HepG2 (cell line): ENCODE results near the gene FUT3. TPM values are rescaled to one million over a fixed set of nuclear protein-coding genes. Genes with fewer than 3 reads are reported as not detected.
A peak's percentile ranks its signal among the peaks of the same experiment; 100 is the strongest.

Source experiments
- ATAC-seq: fragments of 200-7000 bp; cut with Tn5 transposase; 3 replicates; pipeline ENCODE4 v1.9.1; 2020; ENCODE audit warnings: mild to moderate bottlenecking, moderate library complexity
- BruUV-seq: library from RNA; stranded (reverse); fragments of 400-500 nt; replicated peaks from 2 replicates; lab custom pipeline; 2021; lab: Mats Ljungman, UMichigan
- CTCF ChIA-PET: fragments of 300-600 bp; formaldehyde crosslinking; extraction: SDS; loops from one replicate; lab custom pipeline; 2021; ENCODE audit warnings: low total read pairs, inconsistent platforms, low intra/inter-chr PET ratio; lab: Yijun Ruan, JAX
- POLR2A ChIA-PET: fragments of 350-600 bp; sonication (Branson Sonifier 250); formaldehyde crosslinking; loops from one replicate; lab custom pipeline; 2020; ENCODE audit warnings: antibody characterized with exemption, inconsistent platforms; lab: Yijun Ruan, JAX
- DNase-seq: peaks from one replicate; pipeline ENCODE4 v3.0.0-alpha.2; 2015; ENCODE audit warnings: low spot score
- FAIRE-seq: peaks from 3 replicates; lab custom pipeline; 2011; peaks lifted over from hg19 to GRCh38; lab: Jason Lieb, UNC
- H2AFZ ChIP-seq: one replicate; pipeline ENCODE4 v1.6.1; 2011; ENCODE audit warnings: low read length, inconsistent platforms
- H3K27ac ChIP-seq: fragments of 300-600 bp; 3 replicates; pipeline ENCODE4 v1.8.0; 2011; ENCODE audit warnings: mixed run types, mild to moderate bottlenecking, mixed read lengths, low read length, inconsistent platforms; ENCODE audit not compliant: insufficient read depth; ENCODE audit errors: extremely low read length
- H3K27me3 ChIP-seq, 2 experiments: fragments of 200-600 bp in 1 of 2; 2 replicates in 1 of 2; 3 replicates in 1 of 2; pipeline versions ENCODE4 v1.6.0 to v1.8.0; 2011; ENCODE audit warnings: low read length in 2 of 2, mild to moderate bottlenecking in 2 of 2, moderate library complexity in 2 of 2, inconsistent platforms in 1 of 2; ENCODE audit not compliant: insufficient read depth in 2 of 2, control insufficient read depth in 1 of 2
- H3K36me3 ChIP-seq, 2 experiments: fragments of 200-600 bp in 1 of 2; replicated peaks in 1 of 2; 2 replicates in 1 of 2; 3 replicates in 1 of 2; pipeline versions ENCODE4 v1.5.1 to v1.8.0; 2011; ENCODE audit warnings: low read length in 2 of 2, inconsistent platforms in 1 of 2; ENCODE audit not compliant: insufficient read depth in 2 of 2, control insufficient read depth in 1 of 2
- H3K4me1 ChIP-seq: 2 replicates; pipeline ENCODE4 v1.5.1; 2012; ENCODE audit warnings: low read length, inconsistent platforms; ENCODE audit not compliant: insufficient read depth
- H3K4me2 ChIP-seq: 2 replicates; pipeline ENCODE4 v1.6.0; 2011; ENCODE audit warnings: low read depth, low read length, inconsistent platforms
- H3K4me3 ChIP-seq, 3 experiments: fragments of 200-600 bp in 1 of 3; sonication (generic), shearing (Covaris generic) in 1 of 3; replicated peaks in 1 of 3; 2 replicates each; pipeline ENCODE4 v1.5.1; 2011 to 2016; ENCODE audit warnings: low read length in 3 of 3, inconsistent platforms in 2 of 3, low read depth in 2 of 3, mild to moderate bottlenecking in 2 of 3, control low read depth in 1 of 3, mixed read lengths in 1 of 3; ENCODE audit not compliant: insufficient read depth in 1 of 3
- H3K79me2 ChIP-seq: one replicate; pipeline ENCODE4 v1.6.1; 2011; ENCODE audit warnings: low read length, inconsistent platforms; ENCODE audit not compliant: insufficient read depth
- H3K9ac ChIP-seq: 2 replicates; pipeline ENCODE4 v1.6.0; 2011; ENCODE audit warnings: mild to moderate bottlenecking, low read depth, low read length, inconsistent platforms; ENCODE audit not compliant: insufficient read depth
- H3K9me3 ChIP-seq: 2 replicates; pipeline ENCODE4 v1.5.1; 2012; ENCODE audit warnings: mild to moderate bottlenecking, low read length
- H4K20me1 ChIP-seq: 2 replicates; pipeline ENCODE4 v1.6.0; 2011; ENCODE audit warnings: inconsistent platforms, mild to moderate bottlenecking, low read length, moderate library complexity; ENCODE audit not compliant: insufficient read depth
- CBX1 ChIP-seq: IDR thresholded peaks from one replicate; pipeline ENCODE4 v1.6.1; 2016; ENCODE audit warnings: antibody characterized with exemption, low read depth
- FOXC1 ChIP-seq: sonication (generic); formaldehyde crosslinking; IDR thresholded peaks from 2 replicates; pipeline ENCODE4 v1.8.0; 2022; ENCODE audit warnings: mild to moderate bottlenecking, missing genetic modification reagents, borderline replicate concordance
- NR2F6 ChIP-seq, 2 experiments: IDR thresholded peaks; 2 replicates each; pipeline ENCODE4 v1.6.1; 2016; ENCODE audit warnings: antibody characterized with exemption in 1 of 2, mild to moderate bottlenecking in 1 of 2
- RNF2 ChIP-seq: fragments of 450-650 bp; conservative IDR thresholded peaks from 2 replicates; pipeline ENCODE4 v1.6.1; 2016; ENCODE audit warnings: low read depth
- SRSF9 ChIP-seq: fragments of 200-400 bp; formaldehyde crosslinking; IDR thresholded peaks from 2 replicates; pipeline ENCODE4 v1.6.1; 2018; ENCODE audit warnings: borderline replicate concordance, mild to moderate bottlenecking, low read depth, low read length; ENCODE audit not compliant: insufficient read depth, poor library complexity, severe bottlenecking
- TCF7L2 ChIP-seq: IDR thresholded peaks from 2 replicates; pipeline ENCODE4 v1.6.1; 2011; ENCODE audit warnings: mild to moderate bottlenecking, low read depth, low read length, moderate library complexity
- ZMYM3 ChIP-seq: sonication (generic); formaldehyde crosslinking; IDR thresholded peaks from 2 replicates; pipeline ENCODE4 v1.5.1; 2020; ENCODE audit warnings: mild to moderate bottlenecking, missing genetic modification reagents
- ZNF44 ChIP-seq: sonication (generic); formaldehyde crosslinking; IDR thresholded peaks from 2 replicates; pipeline ENCODE4 v1.5.1; 2020; ENCODE audit warnings: mild to moderate bottlenecking, missing genetic modification reagents
- ZNF558 ChIP-seq: sonication (generic); formaldehyde crosslinking; IDR thresholded peaks from 2 replicates; pipeline ENCODE4 v1.9.0; 2022; ENCODE audit warnings: mild to moderate bottlenecking, missing genetic modification reagents, borderline replicate concordance
- WGBS: methylation state at CpG from one replicate; pipeline ENCODE4 v1.1.6; 2017; ENCODE audit warnings: low lambda C conversion rate; 5-methylcytosine and 5-hydroxymethylcytosine counted together
- in situ Hi-C: cut with HindIII; loops from 2 replicates; pipeline ENCODE4 v1.10.0; 2017; ENCODE audit warnings: low pct_unique_long_range_greater_than_20kb; ENCODE audit not compliant: extremely low pct_ligation_motif_present
- intact Hi-C: fragments of 100-400 bp; cut with micrococcal nuclease; formaldehyde crosslinking; loops from one replicate; pipeline ENCODE4 v1.10.0; 2022; ENCODE audit not compliant: unreplicated experiment
- polyA plus RNA-seq, 8 experiments: library from polyadenylated mRNA; depleted of rRNA in 3 of 8; stranded (reverse) in 7 of 8; unstranded in 1 of 8; fragments of >200 nt; fragmentation: Illumina TruSeq in 4 of 8; extraction: Trizol in 4 of 8; gene quantifications; 2 replicates each; pipeline versions ENCODE4 v1.2.1 to v1.2.3, GENCODE V29; 2011 to 2016; ENCODE audit warnings: low read depth in 4 of 8, missing spikeins in 1 of 8, mixed read lengths in 1 of 8; ENCODE audit not compliant: insufficient read depth in 1 of 8
- total RNA-seq, 5 experiments: library from RNA; depleted of rRNA; stranded (reverse); fragments of >200 nt; fragmentation: Illumina TruSeq; extraction: Trizol; gene quantifications; 2 replicates each; pipeline ENCODE4 v1.2.3, GENCODE V29; 2016; ENCODE audit warnings: low read depth in 1 of 5
- TF ChIP-seq, protein P1 (sequence below): sonication (generic); formaldehyde crosslinking; IDR thresholded peaks from 2 replicates; pipeline ENCODE4 v1.4.0; 2020; ENCODE audit warnings: mild to moderate bottlenecking, missing genetic modification reagents
- TF ChIP-seq, protein P2 (sequence below): sonication (generic); formaldehyde crosslinking; IDR thresholded peaks from 2 replicates; pipeline ENCODE4 v1.8.1; 2022; ENCODE audit warnings: mild to moderate bottlenecking, missing genetic modification reagents
- TF ChIP-seq, protein P3 (sequence below): sonication (generic); formaldehyde crosslinking; IDR thresholded peaks from 2 replicates; pipeline ENCODE4 v1.5.0; 2020; ENCODE audit warnings: missing genetic modification reagents
- TF ChIP-seq, protein P4 (sequence below): sonication (generic); formaldehyde crosslinking; IDR thresholded peaks from 2 replicates; pipeline ENCODE4 v1.8.0; 2022; ENCODE audit warnings: mild to moderate bottlenecking, missing genetic modification reagents, moderate library complexity
- TF ChIP-seq, protein P5 (sequence below): sonication (generic); formaldehyde crosslinking; conservative IDR thresholded peaks from 2 replicates; pipeline ENCODE4 v1.8.0; 2022; ENCODE audit warnings: missing genetic modification reagents

The FUT3 gene
- total and polyA plus RNA-seq, 2 of the 13 experiments (the other 11 are each of a cell fraction or from before 2014, with no cell fraction given) = 0.53 to 1.1 TPM

DNA sequence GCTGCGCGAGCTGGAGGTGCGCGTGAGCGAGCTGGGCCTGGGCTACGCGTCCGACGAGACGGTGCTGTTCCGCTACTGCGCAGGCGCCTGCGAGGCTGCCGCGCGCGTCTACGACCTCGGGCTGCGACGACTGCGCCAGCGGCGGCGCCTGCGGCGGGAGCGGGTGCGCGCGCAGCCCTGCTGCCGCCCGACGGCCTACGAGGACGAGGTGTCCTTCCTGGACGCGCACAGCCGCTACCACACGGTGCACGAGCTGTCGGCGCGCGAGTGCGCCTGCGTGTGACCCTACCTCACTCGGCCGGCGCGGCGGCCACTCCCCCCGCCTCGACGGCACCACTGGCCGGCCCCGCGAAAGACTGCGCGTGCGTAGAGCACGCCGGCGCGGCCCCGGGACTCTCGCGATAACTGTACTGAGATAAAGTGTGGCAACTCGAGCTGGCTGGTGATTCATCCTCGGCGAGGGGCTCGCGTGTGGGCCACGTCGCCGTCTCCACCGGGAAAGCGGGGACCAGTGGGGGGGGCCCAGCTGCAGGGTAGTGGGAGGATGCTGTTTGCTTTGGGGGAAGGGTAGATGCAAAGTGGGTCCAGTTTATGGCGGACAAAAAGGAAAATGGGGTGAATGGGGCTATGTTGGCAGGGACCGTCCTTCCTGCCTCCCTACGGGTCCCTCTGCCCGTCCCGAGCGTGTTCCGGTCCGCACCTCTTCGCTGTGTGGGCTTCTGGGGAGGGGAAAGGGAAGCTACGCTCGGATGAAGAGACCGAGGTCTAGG lies 23.2 kb downstream of the FUT3 start (continued):
- TF ChIP-seq CBX1 (peak; percentile 61), ZNF558 (no peak; the same call in 1 of the 2 replicates), ZMYM3 (CRISPR knock-in tag) (peak; percentile 37; the same call in 1 of the 2 replicates), RNF2 (peak; percentile 71)

DNA sequence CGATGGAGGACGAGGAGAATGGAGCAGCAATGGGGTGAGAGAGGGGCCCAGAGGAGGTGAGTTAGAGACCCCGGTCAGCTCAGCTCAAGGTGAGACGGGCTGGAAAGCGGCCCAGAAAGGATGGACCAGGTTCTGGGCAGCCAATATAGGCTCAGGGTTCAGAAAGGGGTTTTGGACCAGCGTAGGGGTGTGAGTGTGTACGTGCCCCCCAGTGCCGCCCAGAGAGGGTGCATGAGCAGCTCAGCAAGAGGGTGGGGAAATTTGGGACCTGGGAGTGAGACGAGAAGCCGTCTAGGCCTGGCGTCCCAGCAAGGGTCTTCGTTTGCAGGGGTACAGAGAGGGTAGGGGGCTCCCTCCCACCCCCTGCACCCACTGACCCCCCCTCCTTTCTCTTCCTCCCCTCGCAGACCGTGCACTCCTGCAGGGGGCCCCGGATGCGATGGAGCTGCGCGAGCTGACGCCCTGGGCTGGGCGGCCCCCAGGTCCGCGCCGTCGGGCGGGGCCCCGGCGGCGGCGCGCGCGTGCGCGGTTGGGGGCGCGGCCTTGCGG lies 23.8 kb downstream of the FUT3 start:
- Histone ChIP-seq H3K27me3 (no peaks in the 10 kb centered on the region; a peak in 1 of 5 replicates), H3K36me3 (peaks cover 0 to 5% of the 10 kb centered on the region in 2 experiments; a peak in 1 of 5 replicates), H3K27ac (peak overlapping the region; percentile 89), H3K4me3 (peak overlapping the region in 2 of 3 experiments; percentile 46 to 90; a peak in 5 of 6 replicates), H2AFZ (no peak overlapping the region), H4K20me1 (no peaks in the 10 kb centered on the region), H3K4me2 (peak overlapping the region; percentile 100), H3K79me2 (peaks cover 12% of the 10 kb centered on the region), H3K9me3 (no peaks in the 10 kb centered on the region), H3K4me1 (peaks cover 56% of the 10 kb centered on the region), H3K9ac (peak overlapping the region; percentile 53)
- ATAC-seq = no peak; the same call in 1 of the 3 replicates
- intact Hi-C loops (loop anchor here (5.0 kb wide), 1 partner anchor 45 kb away; the partner anchor contains the start of gene FUT5), in situ Hi-C loops (no loop called here)
- BruUV-seq = no TSS peak
- DNase-seq = no peak
- WGBS = 45% methylated on average over 8 of the region's 37 CpGs
- FAIRE-seq = no peak
- POLR2A ChIA-PET = interaction anchor here (0.5 to 4.2 kb wide), 34 partner anchors 9 to 205 kb away, joined by 3 to 96 read pairs (median 8); partner anchors contain the start of genes CATSPERD, DUS3L, FUT5 and FUT6
- CTCF ChIA-PET = interaction anchor here (2.5 kb wide), 1 partner anchor 22 kb away, joined by 19 read pairs; the partner anchor contains the start of gene NRTN
- TF ChIP-seq ZNF44 (CRISPR knock-in tag) (no peak), NR2F6 (IDR thresholded peaks at IDR 0.05) (no peak), NR2F6 (CRISPR knock-in tag; IDR thresholded peaks at IDR 0.05) (no peak), FOXC1 (CRISPR knock-in tag) (0 out of 2 replicates have a peak, but pooled peaks have one; percentile 1), TCF7L2 (no peak), SRSF9 (no peak)
- TF ChIP-seq, protein P1, sequence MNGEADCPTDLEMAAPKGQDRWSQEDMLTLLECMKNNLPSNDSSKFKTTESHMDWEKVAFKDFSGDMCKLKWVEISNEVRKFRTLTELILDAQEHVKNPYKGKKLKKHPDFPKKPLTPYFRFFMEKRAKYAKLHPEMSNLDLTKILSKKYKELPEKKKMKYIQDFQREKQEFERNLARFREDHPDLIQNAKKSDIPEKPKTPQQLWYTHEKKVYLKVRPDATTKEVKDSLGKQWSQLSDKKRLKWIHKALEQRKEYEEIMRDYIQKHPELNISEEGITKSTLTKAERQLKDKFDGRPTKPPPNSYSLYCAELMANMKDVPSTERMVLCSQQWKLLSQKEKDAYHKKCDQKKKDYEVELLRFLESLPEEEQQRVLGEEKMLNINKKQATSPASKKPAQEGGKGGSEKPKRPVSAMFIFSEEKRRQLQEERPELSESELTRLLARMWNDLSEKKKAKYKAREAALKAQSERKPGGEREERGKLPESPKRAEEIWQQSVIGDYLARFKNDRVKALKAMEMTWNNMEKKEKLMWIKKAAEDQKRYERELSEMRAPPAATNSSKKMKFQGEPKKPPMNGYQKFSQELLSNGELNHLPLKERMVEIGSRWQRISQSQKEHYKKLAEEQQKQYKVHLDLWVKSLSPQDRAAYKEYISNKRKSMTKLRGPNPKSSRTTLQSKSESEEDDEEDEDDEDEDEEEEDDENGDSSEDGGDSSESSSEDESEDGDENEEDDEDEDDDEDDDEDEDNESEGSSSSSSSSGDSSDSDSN = no peak
- TF ChIP-seq, protein P2, sequence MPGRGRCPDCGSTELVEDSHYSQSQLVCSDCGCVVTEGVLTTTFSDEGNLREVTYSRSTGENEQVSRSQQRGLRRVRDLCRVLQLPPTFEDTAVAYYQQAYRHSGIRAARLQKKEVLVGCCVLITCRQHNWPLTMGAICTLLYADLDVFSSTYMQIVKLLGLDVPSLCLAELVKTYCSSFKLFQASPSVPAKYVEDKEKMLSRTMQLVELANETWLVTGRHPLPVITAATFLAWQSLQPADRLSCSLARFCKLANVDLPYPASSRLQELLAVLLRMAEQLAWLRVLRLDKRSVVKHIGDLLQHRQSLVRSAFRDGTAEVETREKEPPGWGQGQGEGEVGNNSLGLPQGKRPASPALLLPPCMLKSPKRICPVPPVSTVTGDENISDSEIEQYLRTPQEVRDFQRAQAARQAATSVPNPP (CRISPR knock-in tag) = no peak
- TF ChIP-seq, protein P3, sequence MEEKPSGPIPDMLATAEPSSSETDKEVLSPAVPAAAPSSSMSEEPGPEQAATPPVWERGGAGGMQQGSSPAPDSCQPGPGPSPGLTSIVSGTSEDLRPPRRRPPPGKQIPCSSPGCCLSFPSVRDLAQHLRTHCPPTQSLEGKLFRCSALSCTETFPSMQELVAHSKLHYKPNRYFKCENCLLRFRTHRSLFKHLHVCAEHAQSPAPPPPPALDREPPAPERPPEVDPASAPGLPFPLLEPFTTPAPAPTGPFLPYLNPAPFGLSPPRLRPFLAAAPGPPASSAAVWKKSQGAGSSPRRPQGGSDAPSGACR = 0 out of 2 replicates have a peak, but pooled peaks have one; percentile 10
- TF ChIP-seq, protein P4, sequence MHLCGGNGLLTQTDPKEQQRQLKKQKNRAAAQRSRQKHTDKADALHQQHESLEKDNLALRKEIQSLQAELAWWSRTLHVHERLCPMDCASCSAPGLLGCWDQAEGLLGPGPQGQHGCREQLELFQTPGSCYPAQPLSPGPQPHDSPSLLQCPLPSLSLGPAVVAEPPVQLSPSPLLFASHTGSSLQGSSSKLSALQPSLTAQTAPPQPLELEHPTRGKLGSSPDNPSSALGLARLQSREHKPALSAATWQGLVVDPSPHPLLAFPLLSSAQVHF (CRISPR knock-in tag) = no peak
- TF ChIP-seq, protein P5, sequence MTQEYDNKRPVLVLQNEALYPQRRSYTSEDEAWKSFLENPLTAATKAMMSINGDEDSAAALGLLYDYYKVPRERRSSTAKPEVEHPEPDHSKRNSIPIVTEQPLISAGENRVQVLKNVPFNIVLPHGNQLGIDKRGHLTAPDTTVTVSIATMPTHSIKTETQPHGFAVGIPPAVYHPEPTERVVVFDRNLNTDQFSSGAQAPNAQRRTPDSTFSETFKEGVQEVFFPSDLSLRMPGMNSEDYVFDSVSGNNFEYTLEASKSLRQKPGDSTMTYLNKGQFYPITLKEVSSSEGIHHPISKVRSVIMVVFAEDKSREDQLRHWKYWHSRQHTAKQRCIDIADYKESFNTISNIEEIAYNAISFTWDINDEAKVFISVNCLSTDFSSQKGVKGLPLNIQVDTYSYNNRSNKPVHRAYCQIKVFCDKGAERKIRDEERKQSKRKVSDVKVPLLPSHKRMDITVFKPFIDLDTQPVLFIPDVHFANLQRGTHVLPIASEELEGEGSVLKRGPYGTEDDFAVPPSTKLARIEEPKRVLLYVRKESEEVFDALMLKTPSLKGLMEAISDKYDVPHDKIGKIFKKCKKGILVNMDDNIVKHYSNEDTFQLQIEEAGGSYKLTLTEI = no peak
